Endothelial cell of umbilical vein (primary cell): ENCODE data around the gene MRAS. TPM values are rescaled to one million over a fixed set of nuclear protein-coding genes. Genes with fewer than 3 reads are reported as not detected.

Experiments used
- BruUV-seq: library from RNA; stranded (reverse); fragments of 400-500 nt; replicated peaks from 2 replicates; lab custom pipeline; 2021; lab: Mats Ljungman, UMichigan
- CTCF ChIA-PET: fragments of 300-600, 350-600 bp; sonication (Branson Sonifier 250); formaldehyde crosslinking; loops from one replicate; lab custom pipeline; 2021; ENCODE audit warnings: antibody characterized with exemption, inconsistent platforms; lab: Charles Lee
- POLR2A ChIA-PET: fragments of 300-600, 350-600 bp; sonication (Branson Sonifier 250); formaldehyde crosslinking; loops from one replicate; lab custom pipeline; 2021; ENCODE audit warnings: antibody characterized with exemption, inconsistent platforms; lab: Charles Lee
- DNase-seq: peaks from one replicate; pipeline ENCODE4 v3.0.0-alpha.2; 2011; ENCODE audit warnings: low read depth, low spot score
- FAIRE-seq: peaks from 2 replicates; lab custom pipeline; 2011; peaks lifted over from hg19 to GRCh38; lab: Jason Lieb, UNC
- H2AFZ ChIP-seq: 2 replicates; pipeline ENCODE4 v1.6.0; 2012; ENCODE audit warnings: low read depth, low read length, control low read depth, inconsistent platforms
- H3K27ac ChIP-seq: 2 replicates; pipeline ENCODE4 v1.5.1; 2011; ENCODE audit warnings: low read depth, mild to moderate bottlenecking, control low read depth, low read length, moderate library complexity; ENCODE audit not compliant: insufficient read depth
- H3K27me3 ChIP-seq, 2 experiments: 2 replicates each; pipeline versions ENCODE4 v1.6.0 to v1.6.1; 2011; ENCODE audit warnings: low read length in 2 of 2, mixed read lengths in 1 of 2; ENCODE audit not compliant: control insufficient read depth in 2 of 2, insufficient read depth in 2 of 2
- H3K36me3 ChIP-seq, 2 experiments: 2 replicates in 1 of 2; 3 replicates in 1 of 2; pipeline ENCODE4 v1.5.1; 2011; ENCODE audit warnings: low read length in 2 of 2, mild to moderate bottlenecking in 1 of 2, moderate library complexity in 1 of 2; ENCODE audit not compliant: control insufficient read depth in 2 of 2, insufficient read depth in 2 of 2; ENCODE audit errors: extremely low read depth in 1 of 2
- H3K4me1 ChIP-seq: 3 replicates; pipeline ENCODE4 v1.5.1; 2011; ENCODE audit warnings: mild to moderate bottlenecking, low read length; ENCODE audit not compliant: control insufficient read depth, insufficient read depth; ENCODE audit errors: extremely low read depth
- H3K4me2 ChIP-seq: 2 replicates; pipeline ENCODE4 v1.6.1; 2011; ENCODE audit warnings: low read length, control low read depth, mixed read lengths; ENCODE audit not compliant: insufficient read depth
- H3K4me3 ChIP-seq, 3 experiments: fragments of 200-600 bp in 1 of 3; sonication (generic), shearing (Covaris generic) in 1 of 3; replicated peaks in 1 of 3; 2 replicates each; pipeline ENCODE4 v1.5.1; 2011 to 2016; ENCODE audit warnings: control low read depth in 3 of 3, low read length in 3 of 3, mild to moderate bottlenecking in 2 of 3, inconsistent platforms in 1 of 3, low read depth in 1 of 3, moderate library complexity in 1 of 3; ENCODE audit not compliant: insufficient read depth in 1 of 3
- H3K79me2 ChIP-seq: 2 replicates; pipeline ENCODE4 v1.6.0; 2012; ENCODE audit warnings: low read length, inconsistent platforms; ENCODE audit not compliant: control insufficient read depth, insufficient read depth
- H3K9ac ChIP-seq: replicated peaks from 2 replicates; pipeline ENCODE3; 2011; ENCODE audit warnings: low read length, control low read depth; ENCODE audit not compliant: insufficient read depth; ENCODE audit errors: extremely low read depth
- H3K9me1 ChIP-seq: replicated peaks from 3 replicates; pipeline ENCODE4 v1.6.0; 2011; ENCODE audit warnings: mild to moderate bottlenecking, low read length; ENCODE audit not compliant: control insufficient read depth, insufficient read depth; ENCODE audit errors: extremely low read depth
- H3K9me3 ChIP-seq: replicated peaks from 2 replicates; pipeline ENCODE4 v1.5.1; 2012; ENCODE audit warnings: low read length, inconsistent platforms; ENCODE audit not compliant: control insufficient read depth, insufficient read depth
- H4K20me1 ChIP-seq: replicated peaks from 2 replicates; pipeline ENCODE3; 2011; ENCODE audit warnings: mild to moderate bottlenecking, low read length; ENCODE audit not compliant: control insufficient read depth, insufficient read depth; ENCODE audit errors: extremely low read depth
- EZH2 ChIP-seq: IDR thresholded peaks from 2 replicates; pipeline ENCODE4 v1.6.1; 2012; ENCODE audit warnings: borderline replicate concordance, low read depth, mild to moderate bottlenecking, moderate library complexity, low read length, inconsistent platforms; ENCODE audit not compliant: severe bottlenecking
- FOS ChIP-seq: IDR thresholded peaks from 2 replicates; pipeline ENCODE4 v1.6.1; 2011; ENCODE audit warnings: mild to moderate bottlenecking, low read length, moderate library complexity, borderline replicate concordance; ENCODE audit not compliant: insufficient read depth
- GATA2 ChIP-seq: IDR thresholded peaks from 2 replicates; pipeline ENCODE4 v1.7.0; 2011; ENCODE audit warnings: low read depth, mild to moderate bottlenecking, moderate library complexity, mixed read lengths, low read length; ENCODE audit not compliant: insufficient read length, insufficient read depth
- JUN ChIP-seq: IDR thresholded peaks from 2 replicates; pipeline ENCODE4 v1.6.1; 2011; ENCODE audit warnings: borderline replicate concordance, low read depth; ENCODE audit not compliant: insufficient read length, insufficient read depth
- MYC ChIP-seq: IDR thresholded peaks from one replicate; pipeline ENCODE4 v1.6.1; 2011; ENCODE audit warnings: mild to moderate bottlenecking, low read depth, low read length
- POLR2A ChIP-seq: IDR thresholded peaks from 2 replicates; pipeline ENCODE4 v1.6.1; 2012; ENCODE audit warnings: low read depth, mild to moderate bottlenecking, control low read depth, low read length
- POLR2AphosphoS5 ChIP-seq: IDR thresholded peaks from 2 replicates; pipeline ENCODE4 v1.6.1; 2012; ENCODE audit warnings: low read depth, mild to moderate bottlenecking, control low read depth, low read length, moderate library complexity; ENCODE audit not compliant: insufficient read depth
- dilution Hi-C: fragments of 300-500 bp; cut with MboI; formaldehyde crosslinking; loops from one replicate; pipeline ENCODE4 v1.15.0; 2019; ENCODE audit warnings: low sequenced_read_pairs; ENCODE audit not compliant: extremely low pct_ligation_motif_present
- intact Hi-C: fragments of 100-400 bp; cut with micrococcal nuclease; formaldehyde crosslinking; loops from one replicate; pipeline ENCODE4 v1.10.0; 2022
- polyA plus RNA-seq, 4 experiments: library from polyadenylated mRNA; depleted of rRNA in 3 of 4; stranded (reverse) in 3 of 4; unstranded in 1 of 4; fragments of >200 nt; gene quantifications; 2 replicates each; pipeline versions ENCODE4 v1.2.1 to v1.2.3, GENCODE V29; 2011 to 2012; ENCODE audit warnings: missing spikeins in 1 of 4
- total RNA-seq: library from RNA; stranded (reverse); gene quantifications from 2 replicates; pipeline ENCODE4 v1.2.3, GENCODE V29; 2021
- TF ChIP-seq, protein P1 (sequence below), 2 donors: IDR thresholded peaks; 1 replicate in 1 of 2; 2 replicates in 1 of 2; pipeline ENCODE4 v1.5.1; 2011; ENCODE audit warnings: low read length in 2 of 2, mild to moderate bottlenecking in 2 of 2, moderate library complexity in 2 of 2, control low read depth in 1 of 2, inconsistent platforms in 1 of 2, low read depth in 1 of 2; ENCODE audit not compliant: insufficient read depth in 1 of 2; ENCODE audit errors: extremely low read depth in 1 of 2
- TF ChIP-seq, protein P2 (sequence below): IDR thresholded peaks from 2 replicates; pipeline ENCODE4 v1.6.1; 2011; ENCODE audit not compliant: insufficient read depth, insufficient read length

MRAS gene
- total and polyA plus RNA-seq, 2 donors (not counting 3 experiments of a cell fraction or from before 2014, with no cell fraction given), result 14.6 to 16.5 TPM

DNA sequence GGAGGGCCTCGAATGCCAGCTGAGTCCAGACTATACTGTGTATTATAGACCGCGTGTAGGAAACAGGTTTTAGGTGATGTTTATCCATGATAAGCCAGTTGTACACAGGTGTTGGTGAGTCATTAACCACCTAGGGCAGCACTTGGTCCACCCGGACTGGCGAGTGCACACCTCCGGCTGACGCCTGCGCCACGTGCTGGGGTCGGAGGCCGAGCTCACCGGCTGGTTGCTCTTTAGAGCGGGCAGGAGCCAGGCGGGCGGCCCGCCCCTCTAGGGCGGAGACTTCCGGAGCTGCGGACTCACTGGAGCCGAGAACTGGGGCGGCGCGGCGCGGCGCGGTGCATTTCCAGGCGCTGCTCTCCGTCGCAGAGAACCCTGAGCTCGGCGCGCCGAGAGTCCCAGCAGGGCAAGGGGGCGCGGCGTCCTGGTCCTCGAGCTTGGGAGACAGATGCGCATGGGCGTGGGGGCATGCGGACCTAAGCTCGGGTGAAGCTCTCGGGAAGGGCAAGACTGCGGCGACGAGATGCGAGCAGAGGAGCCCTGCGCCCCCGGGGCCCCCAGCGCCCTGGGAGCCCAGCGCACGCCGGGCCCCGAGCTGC, 86.0 kb downstream of the MRAS start, which contains the start of gene ESYT3:
Gene ESYT3, plus strand, starts transcription at position 341 of the 599 bp plus-strand sequence. Its CDS starts 183 bp downstream, at position 524.
- peaks cover 39 to 41% of the 10 kb centered on the region in 2 experiments for H3K27me3 ChIP-seq
- intact Hi-C loops, result no loop called here
- FAIRE-seq, result peak; percentile 59
- H3K4me2 ChIP-seq, result peak within 1 kb of the TSS; percentile 69
- peak within 1 kb of the TSS; percentile 23 for H2AFZ ChIP-seq
- peaks cover 16% of the 10 kb centered on the region for H3K4me1 ChIP-seq
- H3K79me2 ChIP-seq, result no peaks in the 10 kb centered on the region
- H3K9me3 ChIP-seq, result no peaks in the 10 kb centered on the region
- H3K36me3 ChIP-seq, result no peaks in the 10 kb centered on the region
- no peak within 1 kb of the TSS for H3K27ac ChIP-seq
- no peaks in the 10 kb centered on the region for H4K20me1 ChIP-seq
- peak; percentile 29 for DNase-seq
- no TSS peak for BruUV-seq
- POLR2A ChIA-PET, result no interaction called here
- peak within 1 kb of the TSS; percentile 10 to 22 (median 16) for H3K4me3 ChIP-seq
- TF ChIP-seq POLR2A (no peak), POLR2AphosphoS5 (no peak), JUN (no peak), EZH2 (no peak), GATA2 (no peak), FOS (no peak), MYC (no peak)
- TF ChIP-seq, protein P1, sequence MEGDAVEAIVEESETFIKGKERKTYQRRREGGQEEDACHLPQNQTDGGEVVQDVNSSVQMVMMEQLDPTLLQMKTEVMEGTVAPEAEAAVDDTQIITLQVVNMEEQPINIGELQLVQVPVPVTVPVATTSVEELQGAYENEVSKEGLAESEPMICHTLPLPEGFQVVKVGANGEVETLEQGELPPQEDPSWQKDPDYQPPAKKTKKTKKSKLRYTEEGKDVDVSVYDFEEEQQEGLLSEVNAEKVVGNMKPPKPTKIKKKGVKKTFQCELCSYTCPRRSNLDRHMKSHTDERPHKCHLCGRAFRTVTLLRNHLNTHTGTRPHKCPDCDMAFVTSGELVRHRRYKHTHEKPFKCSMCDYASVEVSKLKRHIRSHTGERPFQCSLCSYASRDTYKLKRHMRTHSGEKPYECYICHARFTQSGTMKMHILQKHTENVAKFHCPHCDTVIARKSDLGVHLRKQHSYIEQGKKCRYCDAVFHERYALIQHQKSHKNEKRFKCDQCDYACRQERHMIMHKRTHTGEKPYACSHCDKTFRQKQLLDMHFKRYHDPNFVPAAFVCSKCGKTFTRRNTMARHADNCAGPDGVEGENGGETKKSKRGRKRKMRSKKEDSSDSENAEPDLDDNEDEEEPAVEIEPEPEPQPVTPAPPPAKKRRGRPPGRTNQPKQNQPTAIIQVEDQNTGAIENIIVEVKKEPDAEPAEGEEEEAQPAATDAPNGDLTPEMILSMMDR (IDR thresholded peaks at IDR 0.05; ENCODE audit: extremely low read depth in 1 of 2, insufficient read depth in 1 of 2, low read depth in 1 of 2, low read length in 2 of 2), result no peak
- TF ChIP-seq, protein P2, sequence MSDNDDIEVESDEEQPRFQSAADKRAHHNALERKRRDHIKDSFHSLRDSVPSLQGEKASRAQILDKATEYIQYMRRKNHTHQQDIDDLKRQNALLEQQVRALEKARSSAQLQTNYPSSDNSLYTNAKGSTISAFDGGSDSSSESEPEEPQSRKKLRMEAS, result no peak
- dilution Hi-C loops, result no loop called here
- H3K9ac ChIP-seq, result no peak within 1 kb of the TSS
- no peaks in the 10 kb centered on the region for H3K9me1 ChIP-seq
- CTCF ChIA-PET, result interaction anchor here (1.4 to 1.5 kb wide), 4 partner anchors 17 to 502 kb away, joined by 4 to 7 read pairs (median 6); no protein-coding TSS in a partner anchor
